SK-N-SH (cell line): ENCODE measurements around the gene KPRP. TPM values are rescaled to one million over a fixed set of nuclear protein-coding genes. Genes with fewer than 3 reads are reported as not detected.

Experiments used
- CTCF ChIA-PET: fragments of 300-600, 350-600 bp; formaldehyde crosslinking; extraction: SDS; loops from one replicate; lab custom pipeline; 2021; lab: Yijun Ruan, JAX
- POLR2A ChIA-PET: fragments of 350-600 bp; sonication (Branson Sonifier 250); formaldehyde crosslinking; extraction: SDS; loops from one replicate; lab custom pipeline; 2020; ENCODE audit warnings: antibody characterized with exemption, inconsistent platforms; lab: Yijun Ruan, JAX
- DNase-seq: peaks from one replicate; pipeline ENCODE4 v3.0.0; 2012
- H2AFZ ChIP-seq: fragments of 200-600 bp; sonication (generic); 2 replicates; pipeline ENCODE4 v1.8.1; 2016; ENCODE audit warnings: antibody characterized with exemption, mild to moderate bottlenecking, low read depth
- H3F3A ChIP-seq: fragments of 200-600 bp; sonication (generic); replicated peaks from 2 replicates; pipeline ENCODE3; 2016; ENCODE audit warnings: antibody characterized with exemption, mild to moderate bottlenecking; ENCODE audit not compliant: insufficient read depth
- H3K27ac ChIP-seq, 2 experiments: fragments of 200-500 bp in 1 of 2; fragments of 200-600 bp in 1 of 2; sonication (Bioruptor generic) in 1 of 2; sonication (generic), shearing (Covaris generic) in 1 of 2; 2 replicates each; pipeline versions ENCODE4 v1.5.1 to v1.6.1; 2014 to 2016; ENCODE audit warnings: low read depth in 2 of 2, inconsistent platforms in 1 of 2, low read length in 1 of 2, mild to moderate bottlenecking in 1 of 2, mixed read lengths in 1 of 2
- H3K27me3 ChIP-seq: fragments of 200-600 bp; sonication (generic), shearing (Covaris generic); 2 replicates; pipeline ENCODE4 v1.6.1; 2016; ENCODE audit warnings: mixed run types; ENCODE audit not compliant: insufficient read depth
- H3K36me3 ChIP-seq, 2 experiments: fragments of 200-500 bp in 1 of 2; fragments of 200-600 bp in 1 of 2; sonication (Bioruptor generic) in 1 of 2; sonication (generic) in 1 of 2; replicated peaks in 1 of 2; 2 replicates each; pipeline versions ENCODE3 to v1.5.1; 2014 to 2016; ENCODE audit warnings: low read length in 1 of 2, mild to moderate bottlenecking in 1 of 2; ENCODE audit not compliant: insufficient read depth in 2 of 2, control insufficient read depth in 1 of 2
- H3K4me1 ChIP-seq, 2 experiments: fragments of 200-500 bp in 1 of 2; fragments of 200-600 bp in 1 of 2; sonication (Bioruptor generic) in 1 of 2; sonication (generic), shearing (Covaris generic) in 1 of 2; 2 replicates each; pipeline versions ENCODE4 v1.5.1 to v1.6.1; 2014 to 2016; ENCODE audit warnings: low read depth in 1 of 2, low read length in 1 of 2, mixed run types in 1 of 2; ENCODE audit not compliant: insufficient read depth in 2 of 2, control insufficient read depth in 1 of 2
- H3K4me2 ChIP-seq: fragments of 200-600 bp; sonication (generic), shearing (Covaris generic); 2 replicates; pipeline ENCODE4 v1.6.1; 2017; ENCODE audit warnings: mixed run types
- H3K4me3 ChIP-seq, 2 experiments: fragments of 200-500 bp in 1 of 2; fragments of 200-600 bp in 1 of 2; sonication (Bioruptor generic) in 1 of 2; sonication (generic), shearing (Covaris generic) in 1 of 2; 2 replicates each; pipeline versions ENCODE4 v1.5.1 to v1.8.1; 2014 to 2016; ENCODE audit warnings: low read depth in 2 of 2, inconsistent platforms in 1 of 2, low read length in 1 of 2, mild to moderate bottlenecking in 1 of 2, mixed read lengths in 1 of 2, moderate library complexity in 1 of 2
- H3K79me2 ChIP-seq: fragments of 200-600 bp; sonication (generic); 2 replicates; pipeline ENCODE4 v1.8.1; 2017; ENCODE audit warnings: mild to moderate bottlenecking; ENCODE audit not compliant: insufficient read depth
- H3K9ac ChIP-seq: fragments of 200-600 bp; sonication (generic); 2 replicates; pipeline ENCODE4 v1.6.1; 2017; ENCODE audit warnings: mixed run types
- H3K9me2 ChIP-seq: fragments of 200-600 bp; sonication (generic); 2 replicates; pipeline ENCODE4 v1.6.1; 2017; ENCODE audit warnings: mixed run types
- H3K9me3 ChIP-seq: fragments of 200-600 bp; sonication (generic); 2 replicates; pipeline ENCODE4 v1.6.1; 2017; ENCODE audit warnings: mixed run types, mild to moderate bottlenecking, moderate library complexity
- H4K20me1 ChIP-seq: fragments of 200-600 bp; sonication (generic); 2 replicates; pipeline ENCODE4 v1.6.1; 2017; ENCODE audit warnings: mild to moderate bottlenecking, mixed run types; ENCODE audit not compliant: insufficient read depth
- ELF1 ChIP-seq: IDR thresholded peaks from 2 replicates; pipeline ENCODE4 v1.4.0; 2012
- EP300 ChIP-seq, 2 experiments: IDR thresholded peaks; 2 replicates each; pipeline versions ENCODE4 v1.4.0 to v1.6.1; 2012; ENCODE audit warnings: borderline replicate concordance in 1 of 2, low read depth in 1 of 2, low read length in 1 of 2
- EZH2phosphoT487 ChIP-seq: fragments of 200-600 bp; sonication (generic); IDR thresholded peaks from 2 replicates; pipeline ENCODE4 v1.6.1; 2017; ENCODE audit warnings: low read depth, mixed run types, mild to moderate bottlenecking, antibody characterized with exemption, moderate library complexity, borderline replicate concordance
- FOSL2 ChIP-seq: IDR thresholded peaks from 2 replicates; pipeline ENCODE4 v1.4.0; 2012; ENCODE audit warnings: low read depth, mild to moderate bottlenecking, moderate library complexity, borderline replicate concordance
- FOXM1 ChIP-seq: IDR thresholded peaks from 2 replicates; pipeline ENCODE4 v1.4.0; 2012; ENCODE audit warnings: low read depth, mild to moderate bottlenecking
- IRF3 ChIP-seq: fragments of 150-350 bp; IDR thresholded peaks from 2 replicates; pipeline ENCODE4 v1.6.1; 2016; ENCODE audit warnings: mild to moderate bottlenecking, low read depth, low read length
- JUND ChIP-seq: IDR thresholded peaks from 2 replicates; pipeline ENCODE4 v1.4.0; 2012
- MAX ChIP-seq: IDR thresholded peaks from 2 replicates; pipeline ENCODE4 v1.4.0; 2012; ENCODE audit warnings: low read depth
- MEF2A ChIP-seq: IDR thresholded peaks from 2 replicates; pipeline ENCODE4 v1.4.0; 2012; ENCODE audit warnings: low read depth, borderline replicate concordance
- MXI1 ChIP-seq: IDR thresholded peaks from 2 replicates; pipeline ENCODE4 v1.6.1; 2012; ENCODE audit warnings: mild to moderate bottlenecking, low read depth, low read length, improper control_type of control experiment
- NRF1 ChIP-seq: IDR thresholded peaks from 2 replicates; pipeline ENCODE4 v1.6.1; 2012; ENCODE audit warnings: low read depth, mild to moderate bottlenecking, low read length
- PBX3 ChIP-seq: IDR thresholded peaks from 2 replicates; pipeline ENCODE4; 2012
- POLR2AphosphoS5 ChIP-seq: IDR thresholded peaks from 2 replicates; pipeline ENCODE4 v1.6.1; 2012; ENCODE audit warnings: low read depth, low read length
- RCOR1 ChIP-seq: fragments of 150-350 bp; IDR thresholded peaks from 2 replicates; pipeline ENCODE4 v1.6.1; 2017; ENCODE audit warnings: antibody characterized with exemption, low read length
- RFX5 ChIP-seq: IDR thresholded peaks from 2 replicates; pipeline ENCODE4 v1.6.1; 2012; ENCODE audit warnings: mild to moderate bottlenecking, improper control_type of control experiment, low read length
- RXRA ChIP-seq: IDR thresholded peaks from 2 replicates; pipeline ENCODE4 v1.4.0; 2012; ENCODE audit warnings: low read depth, mild to moderate bottlenecking, borderline replicate concordance
- SIN3A ChIP-seq: IDR thresholded peaks from 2 replicates; pipeline ENCODE4 v1.6.1; 2012; ENCODE audit warnings: low read depth, mild to moderate bottlenecking, low read length, moderate library complexity, borderline replicate concordance
- SMC3 ChIP-seq: IDR thresholded peaks from 2 replicates; pipeline ENCODE4 v1.6.1; 2012; ENCODE audit warnings: low read depth, low read length, improper control_type of control experiment
- TCF12 ChIP-seq: IDR thresholded peaks from 2 replicates; pipeline ENCODE4 v1.4.0; 2012
- TEAD4 ChIP-seq: IDR thresholded peaks from 2 replicates; pipeline ENCODE4 v1.4.0; 2012; ENCODE audit warnings: mild to moderate bottlenecking, borderline replicate concordance; ENCODE audit not compliant: insufficient read depth
- ZBTB33 ChIP-seq: IDR thresholded peaks from 2 replicates; pipeline ENCODE4 v1.4.0; 2012; ENCODE audit warnings: low read depth, borderline replicate concordance
- WGBS: methylation state at CpG from one replicate; pipeline ENCODE4 v1.1.6; 2017; ENCODE audit warnings: low lambda C conversion rate; 5-methylcytosine and 5-hydroxymethylcytosine counted together
- polyA plus RNA-seq, 3 experiments: library from polyadenylated mRNA; depleted of rRNA; stranded (reverse); fragments of >200 nt; gene quantifications; 2 replicates each; pipeline ENCODE4 v1.2.3, GENCODE V29; 2012

KPRP gene
- polyA plus RNA-seq, 1 of the 3 experiments (the other 2 are of a cell fraction), result not detected

GRCh38 chr1:152761609-152762213 is 3.9 kb downstream of the KPRP start (continued):
- TF ChIP-seq EP300 (IDR thresholded peaks at IDR 0.05; ENCODE audit: borderline replicate concordance in 1 of 2, low read depth in 1 of 2, low read length in 1 of 2) (no peak), ELF1 (no peak), IRF3 (no peak), FOXM1 (no peak), TCF12 (no peak), SIN3A (no peak), MXI1 (no peak), POLR2AphosphoS5 (no peak)

- Histone ChIP-seq H4K20me1 (no peaks in the 10 kb centered on the region), H3K79me2 (no peaks in the 10 kb centered on the region), H3K9me2 (no peaks in the 10 kb centered on the region), H3K9me3 (no peaks in the 10 kb centered on the region), H3K36me3 (no peaks in the 10 kb centered on the region), H3K27ac (no peak overlapping the region), H3F3A (no peaks in the 10 kb centered on the region), H2AFZ (no peak overlapping the region), H3K9ac (no peak overlapping the region), H3K27me3 (no peaks in the 10 kb centered on the region), H3K4me3 (no peak overlapping the region), H3K4me2 (no peak overlapping the region), H3K4me1 (no peaks in the 10 kb centered on the region)
- CTCF ChIA-PET, result no interaction called here
- WGBS, result 3% methylated on average over 8 of the region's 8 CpGs
- POLR2A ChIA-PET, result no interaction called here
- no peak for DNase-seq
- TF ChIP-seq MEF2A (no peak), TCF12 (no peak), RXRA (no peak), ELF1 (no peak), SMC3 (no peak)
Measured at GRCh38 chr1:152768847-152769533, 11.2 kb downstream of the KPRP start.

GRCh38 chr1:152770411-152770810 is 12.6 kb downstream of the KPRP start:
- Histone ChIP-seq H3K36me3 (no peaks in the 10 kb centered on the region), H3F3A (no peaks in the 10 kb centered on the region), H4K20me1 (no peaks in the 10 kb centered on the region), H3K9ac (no peak overlapping the region), H3K27ac (no peak overlapping the region), H2AFZ (no peak overlapping the region), H3K4me3 (no peak overlapping the region), H3K9me2 (no peaks in the 10 kb centered on the region), H3K4me1 (no peaks in the 10 kb centered on the region), H3K27me3 (no peaks in the 10 kb centered on the region), H3K9me3 (no peaks in the 10 kb centered on the region), H3K79me2 (no peaks in the 10 kb centered on the region), H3K4me2 (no peak overlapping the region)
- ChIA-PET CTCF (no interaction called here), POLR2A (no interaction called here)
- WGBS, result 0% methylated on average over 1 of the region's 1 CpG
- DNase-seq, result no peak
- TF ChIP-seq RCOR1 (no peak), FOXM1 (no peak), TEAD4 (no peak), POLR2AphosphoS5 (no peak), FOSL2 (no peak), PBX3 (no peak), JUND (no peak), RFX5 (no peak), RXRA (no peak), EZH2phosphoT487 (no peak), NRF1 (no peak), MXI1 (no peak), MAX (no peak), ZBTB33 (no peak)
